Brain microvascular endothelial cell (primary cell): ENCODE results near the gene CALHM3.

Experiments used
- DNase-seq: peaks from one replicate; pipeline ENCODE4 v3.0.0-alpha.2; 2020
- H3K27ac ChIP-seq: fragments of 250-450 bp; sonication (Bioruptor Pico); 2 replicates; pipeline ENCODE4 v1.5.1; 2020; ENCODE audit warnings: mild to moderate bottlenecking, moderate library complexity
- H3K27me3 ChIP-seq: fragments of 250-450 bp; sonication (Bioruptor Pico); replicated peaks from 2 replicates; pipeline ENCODE4 v1.5.1; 2020; ENCODE audit warnings: mild to moderate bottlenecking
- H3K36me3 ChIP-seq: fragments of 250-450 bp; sonication (Bioruptor Pico); replicated peaks from 2 replicates; pipeline ENCODE4 v1.5.1; 2020; ENCODE audit warnings: mild to moderate bottlenecking
- H3K4me3 ChIP-seq: 2 replicates; pipeline ENCODE4 v1.5.1; 2011; ENCODE audit warnings: low read depth, mild to moderate bottlenecking, control low read depth, low read length, moderate library complexity
- CTCF ChIP-seq: IDR thresholded peaks from 2 replicates; pipeline ENCODE4 v1.5.1; 2011; ENCODE audit warnings: low read depth, mild to moderate bottlenecking, moderate library complexity, low read length, control low read depth, inconsistent platforms; ENCODE audit errors: missing control alignments
- in situ Hi-C: cut with HindIII; loops from 2 replicates; pipeline ENCODE4 v1.10.0; 2017; ENCODE audit warnings: low sequenced_read_pairs, low pct_ligation_motif_present

The CALHM3 gene

GRCh38 chr10:103502849-103503660 lies 24.0 kb upstream of the CALHM3 start:
- in situ Hi-C loops: no loop called here
- H3K27ac ChIP-seq: no peak overlapping the region
- H3K27me3 ChIP-seq: peaks cover 77% of the 10 kb centered on the region
- no peak overlapping the region for H3K4me3 ChIP-seq
- DNase-seq: no peak
- H3K36me3 ChIP-seq: no peaks in the 10 kb centered on the region
- TF ChIP-seq CTCF: no peak

DNA sequence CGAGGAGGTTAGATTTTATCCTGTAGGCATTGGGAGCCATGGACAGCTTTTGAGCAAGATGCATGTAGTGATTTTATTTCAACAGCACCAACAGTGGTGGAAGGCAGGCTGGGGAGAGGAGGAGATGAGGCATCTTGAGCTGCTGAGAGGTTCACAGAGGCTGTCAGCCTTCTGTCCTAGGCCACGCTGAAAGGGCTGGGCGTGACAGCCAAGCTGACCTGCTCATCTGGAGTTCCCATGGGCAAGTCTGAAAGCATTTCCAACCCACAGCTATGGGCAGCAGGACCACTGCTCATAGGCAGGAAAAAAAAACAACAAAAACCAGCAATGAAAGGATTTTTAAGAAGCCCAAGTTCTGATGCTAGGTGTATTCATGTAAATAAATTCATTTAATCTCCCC lies 22.1 kb upstream of the CALHM3 start:
- in situ Hi-C loops: no loop called here
- no peaks in the 10 kb centered on the region for H3K36me3 ChIP-seq
- TF ChIP-seq CTCF: no peak

DNA sequence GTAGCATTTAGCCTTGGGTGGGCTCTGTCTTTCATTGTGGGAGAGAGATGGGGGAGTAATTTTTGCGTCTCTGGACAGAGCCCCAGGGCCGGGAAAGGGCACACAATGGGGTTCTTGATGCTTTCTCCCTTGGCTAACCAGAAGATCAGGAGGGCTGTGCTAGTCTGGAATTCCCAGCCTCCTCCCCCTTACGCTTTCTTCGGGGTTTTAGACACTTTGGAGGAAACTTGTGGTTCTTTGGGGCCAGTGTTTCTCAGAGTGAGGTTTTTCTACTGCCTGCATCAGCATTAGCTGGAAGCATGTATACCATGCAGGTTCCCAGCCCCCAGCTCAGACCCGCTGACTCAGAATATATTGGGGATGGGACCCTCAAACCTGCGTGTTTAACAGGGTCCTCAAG lies 21.4 kb upstream of the CALHM3 start:
- Histone ChIP-seq H3K27ac (no peak overlapping the region), H3K4me3 (no peak overlapping the region), H3K27me3 (peaks cover 78% of the 10 kb centered on the region), H3K36me3 (no peaks in the 10 kb centered on the region)
- in situ Hi-C loops: no loop called here
- no peak for TF ChIP-seq CTCF
- DNase-seq: no peak

More for the DNA sequence above, 22.1 kb upstream of the CALHM3 start:
- H3K4me3 ChIP-seq: no peak overlapping the region
- no peak overlapping the region for H3K27ac ChIP-seq
- no peak for DNase-seq
- peaks cover 77% of the 10 kb centered on the region for H3K27me3 ChIP-seq

DNA sequence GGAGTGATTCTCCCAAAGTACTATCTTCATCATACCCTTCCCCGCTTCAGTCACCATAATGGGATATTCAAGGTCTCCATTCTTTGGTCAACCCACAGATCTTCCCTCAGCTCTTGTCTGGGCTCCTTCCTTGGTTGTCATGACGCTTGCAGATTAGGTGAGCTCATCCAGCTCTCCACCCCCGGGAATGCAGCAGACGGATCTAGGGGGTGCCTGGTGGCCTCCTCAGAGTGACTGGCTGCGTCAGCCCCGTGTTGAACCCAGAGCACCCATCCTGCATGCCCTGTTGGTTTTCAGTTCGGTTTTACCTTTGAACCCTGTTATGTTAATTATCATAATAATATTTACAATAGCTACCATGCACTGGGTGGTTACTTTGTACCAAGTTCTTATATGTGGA lies 20.8 kb upstream of the CALHM3 start:
- in situ Hi-C loops: no loop called here
- Histone ChIP-seq H3K4me3 (no peak overlapping the region), H3K27ac (no peak overlapping the region), H3K36me3 (no peaks in the 10 kb centered on the region), H3K27me3 (peaks cover 80% of the 10 kb centered on the region)
- TF ChIP-seq CTCF: no peak
- no peak for DNase-seq

GRCh38 chr10:103498936-103499638 lies 20.0 kb upstream of the CALHM3 start:
- in situ Hi-C loops: no loop called here
- DNase-seq: no peak
- Histone ChIP-seq H3K27me3 (peaks cover 88% of the 10 kb centered on the region), H3K4me3 (no peak overlapping the region), H3K27ac (no peak overlapping the region), H3K36me3 (no peaks in the 10 kb centered on the region)
- TF ChIP-seq CTCF: no peak
